Hematopoietic multipotent progenitor cell treated with erythropoietin and hydrocortisone succinate and interleukin-3 and kit ligand, for 17 days (in vitro differentiated cells): ENCODE data around the gene OR6Q1.

Experiments used
- DNase-seq: peaks from one replicate; pipeline ENCODE4 v3.0.0-alpha.2; 2015; ENCODE audit warnings: low spot score

Gene OR6Q1

GRCh38 chr11:58058276-58059006 is 27.7 kb downstream of the OR6Q1 start:
- DNase-seq, result no peak

GRCh38 chr11:58059007-58059350 is 28.2 kb downstream of the OR6Q1 start:
- DNase-seq, result no peak

- no peak for DNase-seq
Observed at GRCh38 chr11:58060535-58060934, 29.8 kb downstream of the OR6Q1 start.

GRCh38 chr11:58060939-58061672 is 30.4 kb downstream of the OR6Q1 start:
- DNase-seq, result no peak

- DNase-seq, result no peak
Observed at GRCh38 chr11:58061813-58062212, 31.1 kb downstream of the OR6Q1 start.

GRCh38 chr11:58067685-58068084 is 36.9 kb downstream of the OR6Q1 start:
- DNase-seq, result no peak

GRCh38 chr11:58068655-58069054 is 37.9 kb downstream of the OR6Q1 start:
- no peak for DNase-seq

GRCh38 chr11:58070585-58070984 is 39.8 kb downstream of the OR6Q1 start:
- DNase-seq, result no peak

- no peak for DNase-seq
Observed at GRCh38 chr11:58075781-58076180, 45.0 kb downstream of the OR6Q1 start.
